AG09309 (cell line): ENCODE measurements around the gene TLCD3B.

Experiments used
- DNase-seq: peaks from one replicate; pipeline ENCODE4 v3.0.0-alpha.2; 2010; ENCODE audit warnings: low read depth
- H3K4me3 ChIP-seq: 2 replicates; pipeline ENCODE4 v1.5.1; 2011; ENCODE audit warnings: mild to moderate bottlenecking, low read depth, low read length, moderate library complexity; ENCODE audit not compliant: control insufficient read depth
- TF ChIP-seq, protein P1 (sequence below): IDR thresholded peaks from 2 replicates; pipeline ENCODE4 v1.5.1; 2011; ENCODE audit warnings: mild to moderate bottlenecking, low read depth, low read length, inconsistent platforms; ENCODE audit not compliant: insufficient read depth, control insufficient read depth; ENCODE audit errors: missing control alignments

TLCD3B gene

DNA sequence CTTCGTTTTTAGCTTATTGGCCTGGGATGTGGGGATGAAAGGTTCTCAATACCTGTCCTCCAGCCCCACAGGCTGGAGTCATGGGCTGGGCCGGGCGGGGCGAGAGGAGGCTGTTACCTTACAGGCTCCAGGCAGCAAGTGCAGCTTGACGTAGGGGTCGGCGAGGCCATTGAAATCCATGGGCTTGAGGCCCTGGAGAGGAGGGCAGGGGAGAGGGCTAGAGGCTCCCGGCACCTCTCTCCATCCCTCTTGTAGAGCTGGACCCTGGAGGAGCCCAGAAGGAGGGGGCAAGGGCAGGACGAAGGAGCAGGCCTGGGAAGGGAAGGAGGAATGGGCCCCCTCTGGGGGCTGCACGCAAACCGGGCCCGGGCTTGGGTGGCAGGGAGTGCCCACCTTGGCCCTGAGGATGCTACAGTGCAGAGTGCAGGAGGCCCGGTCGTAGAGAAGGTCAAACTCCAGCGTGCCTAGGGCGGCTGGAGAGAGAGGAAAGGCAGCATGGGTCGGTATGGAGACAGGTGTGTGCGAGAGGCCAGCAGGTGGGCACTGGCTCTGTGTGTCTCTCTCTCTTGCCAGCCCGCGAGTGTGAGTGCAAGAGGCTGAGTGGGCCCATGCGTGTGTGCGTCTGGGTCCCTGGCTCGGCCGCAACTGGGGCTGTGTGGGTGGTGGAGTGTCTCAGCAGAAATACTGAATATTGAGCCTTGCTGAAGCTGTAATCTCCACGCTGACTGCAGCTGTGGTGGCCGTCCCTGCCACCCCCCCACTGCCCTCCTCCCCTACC, 21.8 kb downstream of the TLCD3B start:
- DNase-seq: no peak
- H3K4me3 ChIP-seq: no peak overlapping the region
- TF ChIP-seq, protein P1, sequence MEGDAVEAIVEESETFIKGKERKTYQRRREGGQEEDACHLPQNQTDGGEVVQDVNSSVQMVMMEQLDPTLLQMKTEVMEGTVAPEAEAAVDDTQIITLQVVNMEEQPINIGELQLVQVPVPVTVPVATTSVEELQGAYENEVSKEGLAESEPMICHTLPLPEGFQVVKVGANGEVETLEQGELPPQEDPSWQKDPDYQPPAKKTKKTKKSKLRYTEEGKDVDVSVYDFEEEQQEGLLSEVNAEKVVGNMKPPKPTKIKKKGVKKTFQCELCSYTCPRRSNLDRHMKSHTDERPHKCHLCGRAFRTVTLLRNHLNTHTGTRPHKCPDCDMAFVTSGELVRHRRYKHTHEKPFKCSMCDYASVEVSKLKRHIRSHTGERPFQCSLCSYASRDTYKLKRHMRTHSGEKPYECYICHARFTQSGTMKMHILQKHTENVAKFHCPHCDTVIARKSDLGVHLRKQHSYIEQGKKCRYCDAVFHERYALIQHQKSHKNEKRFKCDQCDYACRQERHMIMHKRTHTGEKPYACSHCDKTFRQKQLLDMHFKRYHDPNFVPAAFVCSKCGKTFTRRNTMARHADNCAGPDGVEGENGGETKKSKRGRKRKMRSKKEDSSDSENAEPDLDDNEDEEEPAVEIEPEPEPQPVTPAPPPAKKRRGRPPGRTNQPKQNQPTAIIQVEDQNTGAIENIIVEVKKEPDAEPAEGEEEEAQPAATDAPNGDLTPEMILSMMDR: no peak

DNA sequence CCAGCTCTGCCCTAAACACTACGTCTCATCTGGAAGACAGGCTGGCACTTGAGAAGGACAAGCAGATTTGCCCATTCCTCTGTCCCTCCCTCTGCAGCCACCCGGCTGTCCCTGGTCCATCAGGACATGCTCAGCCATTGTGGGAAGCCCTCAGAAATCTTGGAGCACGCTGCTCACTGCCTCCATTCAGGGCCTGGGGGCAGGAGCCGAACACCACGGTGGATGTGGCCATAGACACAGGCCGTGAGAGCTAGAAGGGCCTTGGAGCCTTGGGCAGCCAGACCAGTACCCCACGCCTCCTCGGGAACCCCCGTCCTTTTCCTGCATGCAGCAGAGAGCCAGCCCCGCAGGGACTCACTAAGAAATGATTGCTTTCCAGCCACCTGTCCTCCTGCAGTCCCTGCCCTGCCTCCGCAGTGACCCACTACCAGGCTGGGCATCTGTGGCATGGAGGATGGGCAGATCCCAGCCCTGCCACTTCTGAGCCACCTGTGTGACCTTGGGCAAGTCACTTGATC, 23.6 kb downstream of the TLCD3B start:
- H3K4me3 ChIP-seq: no peak overlapping the region

DNA sequence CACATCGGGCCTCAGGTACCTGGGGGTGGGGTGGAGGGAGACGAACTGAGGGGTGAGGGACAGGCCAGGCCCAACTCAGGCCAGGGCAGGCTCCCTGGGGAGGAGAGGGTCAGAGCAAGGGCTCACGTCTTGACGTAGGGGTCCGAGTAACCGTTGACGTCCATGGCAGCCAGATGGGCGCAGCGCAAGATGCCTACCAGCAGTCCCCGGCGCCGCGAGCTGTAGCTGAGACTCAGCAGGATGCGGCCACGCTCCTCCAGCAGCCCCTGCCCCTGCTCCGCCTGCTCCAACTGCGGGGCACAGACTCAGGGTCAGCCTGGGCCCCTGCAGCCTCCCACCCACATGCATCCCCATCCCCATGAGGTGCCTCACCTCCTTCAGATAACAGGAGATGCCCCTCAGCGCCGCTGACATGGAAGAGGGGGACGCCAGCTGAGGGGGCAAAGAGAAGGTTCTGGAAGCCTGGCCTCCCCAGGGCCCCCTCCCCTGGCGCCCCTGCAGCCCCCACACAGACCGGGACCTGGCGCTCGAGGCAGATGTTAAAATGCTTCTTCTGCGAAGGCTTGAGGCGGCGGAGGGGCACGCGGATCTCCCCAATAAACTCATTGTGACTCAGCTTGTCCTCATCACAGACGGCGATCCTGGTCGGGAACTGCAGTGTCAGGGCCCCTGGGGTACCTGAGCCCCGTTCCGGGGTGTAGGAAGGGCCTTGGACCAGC, 24.3 kb downstream of the TLCD3B start:
- TF ChIP-seq, protein P1: no peak
- no peak for DNase-seq
- H3K4me3 ChIP-seq: no peak overlapping the region

More for the DNA sequence above, 23.6 kb downstream of the TLCD3B start:
- no peak for DNase-seq
- TF ChIP-seq, protein P1: no peak

DNA sequence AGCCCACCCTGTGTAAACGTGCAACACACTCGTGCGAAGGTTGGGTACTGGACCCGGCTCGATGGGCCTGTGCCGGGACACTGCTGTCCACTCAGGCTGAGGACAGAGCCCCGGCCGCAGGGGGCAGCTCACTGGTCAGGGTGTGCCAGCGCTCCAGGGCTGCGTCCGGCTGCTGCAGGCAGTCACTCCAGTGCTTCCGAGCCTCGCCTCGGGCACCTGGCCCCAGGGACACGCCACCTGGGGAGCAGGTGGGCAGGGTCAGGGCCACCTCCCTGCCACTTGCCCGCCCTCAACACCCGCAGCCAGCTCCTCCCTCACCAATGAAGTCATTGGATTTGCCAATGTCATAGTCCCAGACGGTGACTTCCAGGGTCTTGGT, 25.0 kb downstream of the TLCD3B start:
- H3K4me3 ChIP-seq: no peak overlapping the region
- no peak for DNase-seq
- TF ChIP-seq, protein P1: no peak

DNA sequence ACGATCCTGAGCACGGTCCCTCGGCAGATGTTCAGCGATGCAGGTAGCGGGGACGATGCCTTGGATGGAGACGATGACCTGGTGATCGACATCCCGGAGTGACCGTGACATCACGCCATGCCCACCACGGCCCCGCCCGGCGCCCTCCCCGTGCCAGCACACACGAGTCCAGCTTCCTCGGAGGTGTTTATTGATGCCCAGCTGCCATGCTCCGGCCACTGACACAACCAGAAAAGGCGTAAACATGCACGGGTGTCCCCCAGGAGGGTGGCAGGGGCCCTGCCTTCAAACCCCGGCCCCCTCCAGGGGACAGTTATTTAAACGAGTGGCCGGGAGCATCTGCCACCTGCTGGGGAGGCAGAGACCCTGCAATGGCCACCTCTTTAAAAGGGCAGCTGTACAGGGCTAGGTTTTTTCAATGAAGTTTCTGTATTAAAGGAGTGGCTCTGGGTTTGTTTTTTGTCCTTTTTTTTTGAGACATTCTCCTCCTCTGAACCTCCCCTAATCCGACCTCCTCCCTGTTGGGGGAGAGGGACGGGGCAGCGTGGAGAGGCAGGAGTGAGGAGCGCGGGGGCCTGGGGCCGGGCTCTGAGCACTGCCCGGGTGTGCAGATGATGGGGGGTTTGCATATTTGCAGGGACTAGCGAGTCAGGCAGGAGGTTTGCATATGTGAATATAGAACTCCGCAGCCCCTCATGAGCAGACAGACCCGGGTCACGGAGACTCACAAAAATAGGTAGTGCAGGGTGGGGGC, 25.6 kb downstream of the TLCD3B start:
- TF ChIP-seq, protein P1: peak; percentile 89
- H3K4me3 ChIP-seq: no peak overlapping the region
- DNase-seq: no peak

DNA sequence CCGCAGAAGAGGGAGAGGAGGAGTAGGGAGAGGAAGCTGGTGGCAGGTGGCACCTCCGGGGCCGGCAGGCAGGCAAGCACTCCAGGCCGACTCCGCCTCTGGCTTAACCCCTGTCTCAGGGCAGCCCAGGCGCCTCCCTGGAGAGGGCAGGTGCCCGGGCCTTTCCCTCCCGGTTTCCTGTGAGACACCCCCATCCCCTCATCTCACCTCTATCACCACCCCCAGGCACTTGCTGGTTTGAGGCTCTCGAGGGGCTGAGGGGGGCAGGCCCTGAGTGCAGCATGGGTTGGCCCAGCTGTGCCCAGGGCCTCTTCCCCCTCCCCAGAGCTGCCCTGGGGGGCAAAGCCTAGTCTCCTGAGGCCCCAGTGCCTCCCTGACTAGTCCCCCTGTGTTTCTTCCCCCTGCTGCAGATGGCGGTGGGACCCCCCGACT, 26.2 kb downstream of the TLCD3B start:
- no peak for DNase-seq
- TF ChIP-seq, protein P1: no peak
- no peak overlapping the region for H3K4me3 ChIP-seq
